IPS-15b (cell line): Measurements from ENCODE around the gene ACP5.
A peak's percentile ranks its signal among the peaks of the same experiment; 100 is the strongest.

Experiments
- H3K27me3 ChIP-seq: one replicate; pipeline ENCODE4 v1.6.1; 2013; ENCODE audit warnings: low read length; ENCODE audit not compliant: control insufficient read depth, insufficient read depth
- H3K36me3 ChIP-seq: one replicate; pipeline ENCODE4 v1.6.1; 2013; ENCODE audit warnings: low read length; ENCODE audit not compliant: control insufficient read depth, insufficient read depth
- H3K4me1 ChIP-seq: one replicate; pipeline ENCODE4 v1.6.1; 2013; ENCODE audit warnings: mild to moderate bottlenecking, low read length; ENCODE audit not compliant: control insufficient read depth, insufficient read depth
- H3K4me3 ChIP-seq: one replicate; pipeline ENCODE4 v1.5.1; 2013; ENCODE audit warnings: low read depth, low read length
- H3K9ac ChIP-seq: one replicate; pipeline ENCODE4 v1.6.1; 2013; ENCODE audit warnings: low read depth, mild to moderate bottlenecking, low read length
- H3K9me3 ChIP-seq: one replicate; pipeline ENCODE4 v1.6.1; 2013; ENCODE audit warnings: mild to moderate bottlenecking, low read length; ENCODE audit not compliant: control insufficient read depth, insufficient read depth

ACP5 gene

GRCh38 chr19:11555246-11555645, 22.2 kb downstream of the ACP5 start:
- Histone ChIP-seq H3K27me3 (no peaks in the 10 kb centered on the region), H3K4me1 (no peaks in the 10 kb centered on the region), H3K4me3 (no peak overlapping the region), H3K9ac (no peak overlapping the region), H3K9me3 (no peaks in the 10 kb centered on the region), H3K36me3 (peaks cover 30% of the 10 kb centered on the region)

- H3K4me3 ChIP-seq, result no peak overlapping the region
- H3K27me3 ChIP-seq, result no peaks in the 10 kb centered on the region
- H3K9me3 ChIP-seq, result no peaks in the 10 kb centered on the region
- no peak overlapping the region for H3K9ac ChIP-seq
- H3K36me3 ChIP-seq, result peaks cover 33% of the 10 kb centered on the region
- H3K4me1 ChIP-seq, result no peaks in the 10 kb centered on the region
Observed at GRCh38 chr19:11554160-11554559, 23.3 kb downstream of the ACP5 start.

- Histone ChIP-seq H3K9ac (no peak overlapping the region), H3K36me3 (peaks cover 33% of the 10 kb centered on the region), H3K9me3 (no peaks in the 10 kb centered on the region), H3K27me3 (no peaks in the 10 kb centered on the region), H3K4me1 (no peaks in the 10 kb centered on the region), H3K4me3 (no peak overlapping the region)
Observed at GRCh38 chr19:11552666-11553372, 24.6 kb downstream of the ACP5 start.

- no peaks in the 10 kb centered on the region for H3K27me3 ChIP-seq
- no peak overlapping the region for H3K4me3 ChIP-seq
- no peaks in the 10 kb centered on the region for H3K4me1 ChIP-seq
- no peak overlapping the region for H3K9ac ChIP-seq
- H3K9me3 ChIP-seq, result no peaks in the 10 kb centered on the region
- peaks cover 33% of the 10 kb centered on the region for H3K36me3 ChIP-seq
Observed at GRCh38 chr19:11551603-11552235, 25.7 kb downstream of the ACP5 start.

GRCh38 chr19:11550265-11550664, 27.2 kb downstream of the ACP5 start:
- H3K9ac ChIP-seq, result no peak overlapping the region
- peaks cover 33% of the 10 kb centered on the region for H3K36me3 ChIP-seq
- H3K4me3 ChIP-seq, result no peak overlapping the region
- H3K27me3 ChIP-seq, result no peaks in the 10 kb centered on the region
- no peaks in the 10 kb centered on the region for H3K4me1 ChIP-seq
- no peaks in the 10 kb centered on the region for H3K9me3 ChIP-seq

- Histone ChIP-seq H3K36me3 (peaks cover 35% of the 10 kb centered on the region), H3K27me3 (no peaks in the 10 kb centered on the region), H3K9me3 (no peaks in the 10 kb centered on the region), H3K4me3 (no peak overlapping the region), H3K9ac (no peak overlapping the region), H3K4me1 (no peaks in the 10 kb centered on the region)
Observed at GRCh38 chr19:11549386-11549953, 28.0 kb downstream of the ACP5 start.

GRCh38 chr19:11547929-11548700, 29.3 kb downstream of the ACP5 start:
- H3K27me3 ChIP-seq, result no peaks in the 10 kb centered on the region
- no peaks in the 10 kb centered on the region for H3K4me1 ChIP-seq
- H3K9me3 ChIP-seq, result no peaks in the 10 kb centered on the region
- peaks cover 21% of the 10 kb centered on the region for H3K36me3 ChIP-seq
- no peak overlapping the region for H3K4me3 ChIP-seq
- H3K9ac ChIP-seq, result no peak overlapping the region

- Histone ChIP-seq H3K27me3 (no peaks in the 10 kb centered on the region), H3K36me3 (peaks cover 2% of the 10 kb centered on the region), H3K4me1 (peaks cover 3% of the 10 kb centered on the region), H3K9ac (no peak overlapping the region), H3K4me3 (no peak overlapping the region), H3K9me3 (no peaks in the 10 kb centered on the region)
Observed at GRCh38 chr19:11541238-11541637, 36.2 kb downstream of the ACP5 start.

GRCh38 chr19:11540645-11541044, 36.8 kb downstream of the ACP5 start:
- peaks cover 4% of the 10 kb centered on the region for H3K4me1 ChIP-seq
- H3K36me3 ChIP-seq, result peaks cover 2% of the 10 kb centered on the region
- H3K27me3 ChIP-seq, result no peaks in the 10 kb centered on the region
- no peaks in the 10 kb centered on the region for H3K9me3 ChIP-seq
- peak overlapping the region; percentile 0 for H3K4me3 ChIP-seq
- H3K9ac ChIP-seq, result no peak overlapping the region

- Histone ChIP-seq H3K4me1 (peaks cover 6% of the 10 kb centered on the region), H3K36me3 (peaks cover 2% of the 10 kb centered on the region), H3K4me3 (peak overlapping the region; percentile 68), H3K9ac (no peak overlapping the region), H3K9me3 (no peaks in the 10 kb centered on the region), H3K27me3 (no peaks in the 10 kb centered on the region)
Observed at GRCh38 chr19:11539495-11540365, 37.7 kb downstream of the ACP5 start.
